B cell (primary cell): Measurements from ENCODE around the gene VWA5B1. TPM values are rescaled to one million over a fixed set of nuclear protein-coding genes. Genes with fewer than 3 reads are reported as not detected.

Experiments used
- ATAC-seq: fragments of 200-7000 bp; cut with Tn5 transposase; one replicate; pipeline ENCODE4 v1.10.0; 2021; ENCODE audit warnings: low read depth, mild to moderate bottlenecking, moderate number of reproducible peaks, moderate library complexity
- CTCF ChIA-PET: fragments of 350-600 bp; sonication (Branson Sonifier 250); formaldehyde crosslinking; loops from one replicate; lab custom pipeline; 2021; ENCODE audit warnings: antibody characterized with exemption, inconsistent platforms; lab: Charles Lee
- POLR2A ChIA-PET: fragments of 350-600 bp; sonication (Branson Sonifier 250); formaldehyde crosslinking; loops from one replicate; lab custom pipeline; 2021; ENCODE audit warnings: antibody characterized with exemption; lab: Charles Lee
- DNase-seq: peaks from one replicate; pipeline ENCODE4 v3.0.0; 2013
- H2AFZ ChIP-seq: 2 replicates; pipeline ENCODE4 v1.6.1; 2012; ENCODE audit warnings: mild to moderate bottlenecking, low read depth, low read length; ENCODE audit not compliant: insufficient read depth, poor library complexity, severe bottlenecking
- H3K27ac ChIP-seq, 2 donors: 1 replicate in 1 of 2; 2 replicates in 1 of 2; pipeline ENCODE4 v1.5.1; 2012 to 2013; ENCODE audit warnings: low read length in 2 of 2, mild to moderate bottlenecking in 2 of 2, moderate library complexity in 1 of 2
- H3K27me3 ChIP-seq, 4 experiments: fragments of 200-600 bp in 1 of 4; sonication (generic) in 1 of 4; replicated peaks in 1 of 4; 1 replicate in 2 of 4; 2 replicates in 2 of 4; pipeline versions ENCODE4 v1.6.1 to v1.7.0; 2013 to 2016; ENCODE audit warnings: low read length in 3 of 4, mild to moderate bottlenecking in 2 of 4, mixed read lengths in 1 of 4, moderate library complexity in 1 of 4; ENCODE audit not compliant: insufficient read depth in 4 of 4, control insufficient read depth in 3 of 4; ENCODE audit errors: control extremely low read depth in 1 of 4
- H3K36me3 ChIP-seq, 2 experiments: replicated peaks in 1 of 2; 1 replicate in 1 of 2; 2 replicates in 1 of 2; pipeline versions ENCODE4 v1.6.1 to v1.7.1; 2013; ENCODE audit warnings: low read length in 1 of 2; ENCODE audit not compliant: insufficient read depth in 2 of 2, control insufficient read depth in 1 of 2; ENCODE audit errors: control extremely low read depth in 1 of 2, extremely low read depth in 1 of 2
- H3K4me1 ChIP-seq, 2 donors: fragments of 200-600 bp in 1 of 2; sonication (generic) in 1 of 2; 1 replicate in 1 of 2; 2 replicates in 1 of 2; pipeline versions ENCODE4 v1.5.1 to v1.6.1; 2013 to 2017; ENCODE audit warnings: low read length in 2 of 2; ENCODE audit not compliant: control insufficient read depth in 2 of 2, insufficient read depth in 2 of 2
- H3K4me2 ChIP-seq: replicated peaks from 2 replicates; pipeline ENCODE3; 2012; ENCODE audit warnings: mild to moderate bottlenecking, low read depth, low read length; ENCODE audit not compliant: poor library complexity, severe bottlenecking
- H3K4me3 ChIP-seq, 5 experiments: fragments of 200-600 bp in 1 of 5; sonication (generic) in 1 of 5; 1 replicate in 3 of 5; 2 replicates in 2 of 5; pipeline versions ENCODE4 v1.5.1 to v1.7.0; 2011 to 2016; ENCODE audit warnings: low read length in 4 of 5, mild to moderate bottlenecking in 4 of 5, low read depth in 2 of 5, control low read depth in 1 of 5, moderate library complexity in 1 of 5; ENCODE audit not compliant: insufficient read depth in 1 of 5; ENCODE audit errors: control extremely low read depth in 1 of 5, extremely low read depth in 1 of 5
- H3K79me2 ChIP-seq: fragments of 200-600 bp; sonication (generic); one replicate; pipeline ENCODE4 v1.6.0; 2016; ENCODE audit warnings: low read length; ENCODE audit not compliant: control insufficient read depth, insufficient read depth
- H3K9ac ChIP-seq: fragments of 200-600 bp; sonication (generic); 2 replicates; pipeline ENCODE4 v1.6.1; 2017; ENCODE audit warnings: mild to moderate bottlenecking, low read length, moderate library complexity
- H3K9me3 ChIP-seq, 3 donors: one replicate each; pipeline versions ENCODE4 v1.6.1 to v1.7.1; 2013; ENCODE audit warnings: low read length in 2 of 3; ENCODE audit not compliant: control insufficient read depth in 2 of 3, insufficient read depth in 1 of 3; ENCODE audit errors: control extremely low read depth in 1 of 3
- H4K20me1 ChIP-seq: 2 replicates; pipeline ENCODE4 v1.6.0; 2012; ENCODE audit warnings: mild to moderate bottlenecking, low read length; ENCODE audit not compliant: insufficient read depth, control insufficient read depth, poor library complexity, severe bottlenecking
- H3K27ac Mint-ChIP-seq: one replicate; pipeline ENCODE4 v1.8.0; 2021; ENCODE audit warnings: mixed read lengths
- H3K27me3 Mint-ChIP-seq: one replicate; pipeline ENCODE4 v1.8.0; 2021; ENCODE audit warnings: mixed read lengths
- H3K4me1 Mint-ChIP-seq: one replicate; pipeline ENCODE4 v1.8.0; 2021; ENCODE audit warnings: mixed read lengths
- H3K4me3 Mint-ChIP-seq: one replicate; pipeline ENCODE4 v1.8.0; 2021; ENCODE audit warnings: mixed read lengths
- H3K9me3 Mint-ChIP-seq: one replicate; pipeline ENCODE4 v1.8.0; 2022; ENCODE audit warnings: mixed read lengths; ENCODE audit not compliant: insufficient read depth
- CTCF ChIP-seq: fragments of 200-600 bp; IDR thresholded peaks from one replicate; pipeline ENCODE4 v1.8.0; 2022; ENCODE audit warnings: antibody characterized with exemption, mild to moderate bottlenecking
- EZH2 ChIP-seq: IDR thresholded peaks from 2 replicates; pipeline ENCODE4 v1.6.1; 2012; ENCODE audit warnings: borderline replicate concordance, low read depth, mild to moderate bottlenecking, moderate library complexity, low read length; ENCODE audit not compliant: insufficient read depth, poor library complexity, severe bottlenecking
- WGBS: methylation state at CpG from one replicate; pipeline ENCODE4 v1.1.5; 2013; ENCODE audit warnings: missing lambda C conversion rate; ENCODE audit not compliant: insufficient coverage; 5-methylcytosine and 5-hydroxymethylcytosine counted together
- intact Hi-C: fragments of 100-400 bp; cut with micrococcal nuclease; formaldehyde crosslinking; loops from one replicate; pipeline ENCODE4 v1.10.0; 2022
- polyA plus RNA-seq: library from polyadenylated mRNA; depleted of rRNA; stranded (reverse); fragments of >200 nt; gene quantifications from 2 replicates; pipeline ENCODE4 v1.2.3, GENCODE V29; 2012
- total RNA-seq, 2 donors: library from RNA; stranded (reverse); fragments of 120-200 nt in 1 of 2; gene quantifications; 1 replicate in 1 of 2; 2 replicates in 1 of 2; pipeline versions ENCODE4 v1.2.3 to v1.2.4, GENCODE V29; 2013 to 2022

VWA5B1 gene
- total and polyA plus RNA-seq, 2 donors (not counting 1 experiment from before 2014, with no cell fraction given) = not detected

- H3K27me3 Mint-ChIP-seq = peaks cover 52% of the 10 kb centered on the region
- no peak overlapping the region for H2AFZ ChIP-seq
Measured at GRCh38 chr1:20373286-20373685, 82.6 kb downstream of the VWA5B1 start.

GRCh38 chr1:20373764-20374163 is 83.1 kb downstream of the VWA5B1 start:
- no peak for ATAC-seq
- intact Hi-C loops = no loop called here
- Mint-ChIP-seq H3K9me3 (no peaks in the 10 kb centered on the region), H3K27ac (no peak overlapping the region), H3K4me3 (no peak overlapping the region), H3K4me1 (peaks cover 8% of the 10 kb centered on the region), H3K27me3 (peaks cover 47% of the 10 kb centered on the region)
- no peak for TF ChIP-seq EZH2
- Histone ChIP-seq H2AFZ (no peak overlapping the region), H4K20me1 (no peaks in the 10 kb centered on the region), H3K27ac (no peak overlapping the region), H3K36me3 (no peaks in the 10 kb centered on the region), H3K9ac (no peak overlapping the region), H3K79me2 (no peaks in the 10 kb centered on the region), H3K9me3 (no peaks in the 10 kb centered on the region), H3K4me3 (no peak overlapping the region), H3K4me2 (no peak overlapping the region), H3K4me1 (peaks cover 0 to 5% of the 10 kb centered on the region in 2 donors), H3K27me3 (peaks cover 0 to 11% (median 5%) of the 10 kb centered on the region in 4 experiments)
- ChIA-PET CTCF (interaction anchor here (1.1 to 1.5 kb wide), 3 partner anchors 11 to 121 kb away, joined by 3 to 5 read pairs (median 4); no protein-coding TSS in a partner anchor), POLR2A (no interaction called here)
- WGBS = 83% methylated on average over 1 of the region's 2 CpGs
- no peak for DNase-seq

More at GRCh38 chr1:20373286-20373685, 82.6 kb downstream of the VWA5B1 start:
- Histone ChIP-seq H4K20me1 (no peaks in the 10 kb centered on the region), H3K27me3 (peaks cover 0 to 11% (median 5%) of the 10 kb centered on the region in 4 experiments), H3K9me3 (no peaks in the 10 kb centered on the region), H3K4me2 (no peak overlapping the region), H3K27ac (no peak overlapping the region), H3K79me2 (no peaks in the 10 kb centered on the region), H3K4me1 (peaks cover 0 to 5% of the 10 kb centered on the region in 2 donors), H3K4me3 (no peak overlapping the region), H3K36me3 (no peaks in the 10 kb centered on the region), H3K9ac (no peak overlapping the region)
- 40% methylated on average over 7 of the region's 8 CpGs for WGBS
- Mint-ChIP-seq H3K4me1 (peaks cover 8% of the 10 kb centered on the region), H3K9me3 (no peaks in the 10 kb centered on the region), H3K27ac (no peak overlapping the region), H3K4me3 (no peak overlapping the region)
- POLR2A ChIA-PET = interaction anchor here (0.7 kb wide), 1 partner anchor 92 kb away, joined by 3 read pairs; no protein-coding TSS in a partner anchor
- intact Hi-C loops = no loop called here
- CTCF ChIA-PET = interaction anchor here (1.1 kb wide), 1 partner anchor 10 kb away, joined by 3 read pairs; no protein-coding TSS in a partner anchor
- ATAC-seq (no peak), DNase-seq (no peak)
- TF ChIP-seq EZH2 (no peak), CTCF (no peak)
